NOMO-1 (cell line): ENCODE results near the gene TMIGD1.

Source experiments
- DNase-seq, 2 experiments: peaks; one replicate each; lab custom pipeline; 2025; ENCODE audit not compliant: unreplicated experiment in 2 of 2; lab: John Stamatoyannopoulos, UW

The TMIGD1 gene

GRCh38 chr17:30332057-30332542, 1.8 kb downstream of the TMIGD1 start:
- peak in 1 of 2 experiments; percentile 19 for DNase-seq

GRCh38 chr17:30326809-30327208, 7.0 kb downstream of the TMIGD1 start:
- no peak for DNase-seq

GRCh38 chr17:30324723-30325122, 9.1 kb downstream of the TMIGD1 start:
- no peak for DNase-seq

GRCh38 chr17:30323895-30324319, 9.9 kb downstream of the TMIGD1 start:
- DNase-seq = peak; percentile 20 to 60

- DNase-seq = no peak
Observed at GRCh38 chr17:30323262-30323894, 10.5 kb downstream of the TMIGD1 start.

- no peak for DNase-seq
Observed at GRCh38 chr17:30321314-30321713, 12.5 kb downstream of the TMIGD1 start.

- no peak for DNase-seq
Observed at GRCh38 chr17:30318155-30318554, 15.7 kb downstream of the TMIGD1 start.

- DNase-seq = peak; percentile 28 to 53
Observed at GRCh38 chr17:30316736-30317135, 17.1 kb downstream of the TMIGD1 start.

- DNase-seq = no peak
Observed at GRCh38 chr17:30315106-30315505, 18.8 kb downstream of the TMIGD1 start.

GRCh38 chr17:30314474-30314873, 19.4 kb downstream of the TMIGD1 start:
- DNase-seq = no peak

- DNase-seq = no peak
Observed at GRCh38 chr17:30312226-30312625, 21.6 kb downstream of the TMIGD1 start.

GRCh38 chr17:30310562-30310961, 23.3 kb downstream of the TMIGD1 start:
- no peak for DNase-seq

- no peak for DNase-seq
Observed at GRCh38 chr17:30309591-30309990, 24.3 kb downstream of the TMIGD1 start.

- no peak for DNase-seq
Observed at GRCh38 chr17:30308406-30308805, 25.5 kb downstream of the TMIGD1 start.

- no peak for DNase-seq
Observed at GRCh38 chr17:30304778-30305177, 29.1 kb downstream of the TMIGD1 start.

- DNase-seq = no peak
Observed at GRCh38 chr17:30302241-30302640, 31.6 kb downstream of the TMIGD1 start.

GRCh38 chr17:30300818-30301217, 33.0 kb downstream of the TMIGD1 start:
- peak; percentile 49 to 69 for DNase-seq

GRCh38 chr17:30299000-30299399, 34.9 kb downstream of the TMIGD1 start:
- DNase-seq = no peak

GRCh38 chr17:30297715-30298114, 36.1 kb downstream of the TMIGD1 start:
- no peak for DNase-seq

- DNase-seq = no peak
Observed at GRCh38 chr17:30296499-30297080, 37.3 kb downstream of the TMIGD1 start.

GRCh38 chr17:30292286-30292858, 41.5 kb downstream of the TMIGD1 start:
- DNase-seq = peak in 1 of 2 experiments; percentile 39
